NCI-H1417 (cell line): ENCODE results near the gene CDK8.
"Not testable (repeated sequence)": the region's sequence is repeated elsewhere in the genome, so short reads cannot be mapped to it uniquely, and the experiment has no call there.

ENCODE experiments used
- DNase-seq, 3 experiments: peaks; one replicate each; lab custom pipeline; 2025; lab: John Stamatoyannopoulos, UW

The CDK8 gene

DNA sequence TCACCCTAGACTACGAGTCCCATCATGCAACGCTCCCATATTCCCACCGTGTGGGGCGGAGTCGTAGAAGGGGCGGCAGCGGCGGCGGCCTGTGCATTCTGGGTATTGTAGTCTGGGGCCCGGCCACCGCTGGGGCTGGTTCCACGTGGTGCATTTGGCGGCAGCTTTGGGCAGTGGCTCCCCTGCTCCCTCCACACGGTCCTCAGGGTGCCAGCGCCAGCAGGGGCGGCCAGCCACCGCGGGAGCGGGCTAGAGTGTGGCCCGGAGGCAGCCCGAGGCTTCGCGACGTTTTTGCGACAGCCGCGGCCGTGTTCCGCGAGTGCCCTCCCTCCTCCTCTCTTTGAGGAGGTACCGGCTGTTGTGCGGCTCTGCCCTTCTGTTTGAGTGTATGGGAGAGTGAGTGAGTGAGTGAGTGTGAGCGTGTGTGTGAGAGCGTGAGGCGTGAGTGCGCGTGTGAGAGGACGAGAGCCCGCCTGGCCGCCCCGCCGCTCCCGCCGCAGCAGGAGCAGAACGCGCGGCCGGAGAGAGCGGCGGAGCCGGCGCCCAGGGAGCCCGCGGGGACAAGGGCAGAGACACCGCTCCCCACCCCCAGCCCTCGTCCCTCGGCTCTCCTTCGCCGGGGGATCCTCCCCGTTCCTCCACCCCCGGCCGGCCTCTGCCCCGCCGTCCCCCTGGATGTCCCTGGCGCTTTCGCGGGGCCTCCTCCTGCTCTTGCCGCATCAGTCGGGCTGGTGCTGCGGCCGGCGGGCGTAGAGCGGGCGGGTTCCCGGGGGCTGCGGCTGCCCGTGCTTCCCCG is at the start of gene CDK8:
Gene CDK8 (plus strand): TSS at position 343 of the 796 bp plus-strand sequence. CDS start 513 bp downstream, outside the sequence.
- peak; percentile 82 to 97 (median 92) for DNase-seq

GRCh38 chr13:26208287-26208686 is 45.6 kb upstream of the CDK8 start:
- no peak for DNase-seq

DNA sequence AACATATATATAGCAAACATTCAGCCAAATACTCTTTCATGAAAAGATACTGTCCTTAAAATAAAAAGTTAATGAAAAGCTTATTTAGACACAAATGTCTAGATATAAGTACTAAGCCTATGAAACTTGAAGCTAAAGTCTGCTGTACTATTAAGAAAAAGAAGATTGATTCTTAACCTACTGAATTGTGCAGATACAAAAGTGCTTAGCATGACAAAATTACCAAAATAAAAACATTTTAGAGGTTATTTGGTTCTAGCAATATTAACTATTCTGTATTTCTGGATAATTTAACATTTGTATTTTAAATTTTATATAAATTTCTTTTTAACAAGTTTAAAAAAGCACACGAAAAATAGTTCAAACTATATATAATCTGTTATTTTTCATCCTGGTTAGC is 40.6 kb upstream of the CDK8 start:
- no peak for DNase-seq

- no peak for DNase-seq
Measured at GRCh38 chr13:26213982-26214381, 39.9 kb upstream of the CDK8 start.

DNA sequence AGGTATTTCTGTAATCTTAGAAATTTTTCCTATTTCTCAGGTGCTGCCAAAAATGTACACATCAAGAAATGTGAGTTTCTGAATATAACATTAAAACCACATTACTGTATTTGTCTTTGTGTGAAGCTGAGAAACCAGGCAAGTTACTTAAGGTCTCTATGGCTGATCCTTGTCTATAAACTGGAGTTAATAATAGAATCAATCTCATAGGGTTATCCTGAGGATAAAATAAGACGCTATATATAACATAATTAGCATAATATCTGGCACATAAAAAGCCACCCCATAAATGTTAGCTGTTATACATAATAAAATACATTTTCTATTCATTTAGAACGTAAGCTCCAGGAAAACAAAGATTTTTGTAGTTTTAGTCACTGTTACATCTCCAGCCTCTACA is 37.9 kb upstream of the CDK8 start:
- no peak for DNase-seq

DNA sequence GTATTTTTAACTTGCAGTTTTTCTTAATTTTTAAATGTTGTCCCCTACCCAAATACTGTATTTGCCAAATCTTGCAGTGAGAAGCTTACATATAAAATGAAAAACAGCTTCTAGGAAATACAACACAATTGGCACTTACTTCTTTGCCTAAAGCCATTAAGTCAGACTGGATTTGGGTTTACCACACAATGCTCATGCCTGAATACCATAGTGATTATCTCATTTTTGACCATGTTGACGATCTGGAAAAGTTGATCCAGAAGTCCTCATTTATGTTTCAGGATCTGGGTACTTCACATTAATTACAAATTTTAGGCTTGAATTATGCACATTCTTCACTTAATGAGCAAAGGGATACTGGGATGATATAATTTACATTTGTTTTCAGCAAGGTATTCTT is 34.2 kb upstream of the CDK8 start:
- DNase-seq, result no peak

DNA sequence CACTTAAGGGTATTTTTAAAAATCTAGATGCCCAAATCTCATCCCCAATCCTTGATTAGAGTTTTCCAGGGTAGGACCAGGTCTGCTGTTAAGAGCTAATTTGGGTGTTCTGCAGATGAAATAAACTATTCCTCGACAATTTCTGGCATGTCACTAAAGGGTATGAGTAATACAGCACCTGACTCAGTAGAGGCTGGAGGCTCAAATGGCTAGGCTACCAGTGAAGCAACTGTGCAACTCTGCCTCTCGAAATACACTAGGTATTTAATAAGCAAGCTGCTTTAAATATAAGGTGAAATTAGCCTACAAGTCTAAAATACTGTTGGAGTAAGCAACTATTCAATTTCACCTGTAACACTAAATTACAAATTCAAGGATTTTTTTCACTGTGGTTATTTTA is 33.4 kb upstream of the CDK8 start:
- no peak for DNase-seq

DNA sequence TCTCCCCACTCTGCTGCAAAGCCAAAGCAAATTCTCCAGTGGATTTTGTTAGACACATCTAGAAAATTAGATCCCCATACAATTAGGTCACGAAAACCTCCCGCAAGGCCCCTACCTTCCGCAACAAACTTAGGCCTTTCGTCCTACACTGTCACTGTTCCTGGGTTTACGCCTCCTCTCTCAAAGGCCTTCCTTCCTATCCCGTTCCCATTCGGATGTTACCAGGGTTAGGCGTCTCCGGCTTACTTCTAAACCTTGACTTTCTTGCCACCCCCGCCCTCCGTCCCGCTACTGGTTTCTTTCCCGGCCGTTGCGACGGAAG is 32.6 kb upstream of the CDK8 start:
- no peak for DNase-seq

DNA sequence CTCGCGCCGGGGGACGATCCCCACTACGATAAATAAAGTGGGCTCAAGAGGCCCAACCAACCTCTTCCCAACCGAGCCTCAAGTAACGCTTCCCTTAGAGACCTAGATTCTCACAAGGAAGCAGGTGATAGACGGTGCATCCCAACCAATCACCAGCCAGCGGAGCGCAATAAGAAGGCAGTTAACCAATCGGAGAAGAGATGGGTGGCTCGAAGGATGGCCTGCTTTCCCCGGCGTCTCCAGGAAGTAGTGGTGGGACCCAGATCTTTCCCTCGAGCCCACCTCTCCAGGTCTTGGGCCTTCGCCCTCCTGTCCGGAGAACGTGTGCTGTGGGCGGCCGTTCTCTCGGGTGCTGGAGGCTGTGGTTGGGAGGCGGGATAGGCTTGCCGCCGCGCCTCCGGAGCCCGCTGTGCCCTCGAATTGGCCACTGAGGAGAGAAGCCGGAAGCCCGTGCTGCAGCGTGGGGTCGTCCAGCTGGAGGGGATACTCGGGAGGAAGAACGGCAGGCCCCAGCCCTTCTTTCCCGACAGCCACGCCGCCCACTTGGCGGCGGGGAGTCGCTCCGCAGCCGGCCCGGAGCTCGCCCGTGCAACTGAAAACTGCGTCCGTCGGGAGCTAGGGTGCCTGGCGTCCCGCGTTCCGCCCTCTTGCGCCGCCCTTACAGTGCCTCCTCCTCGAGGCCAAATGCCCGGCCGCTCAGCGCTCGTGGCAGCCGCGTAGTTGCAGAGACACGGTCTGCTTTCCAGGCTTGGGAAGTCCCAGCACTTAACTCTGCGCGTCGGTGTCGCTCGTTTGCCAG is 32.0 kb upstream of the CDK8 start, which contains the start of gene RNF6:
Gene RNF6 (minus strand): TSS at position 594 of the 799 bp plus-strand sequence. CDS start 2,665 bp downstream, outside the sequence.
- peak; percentile 87 to 96 (median 90) for DNase-seq

GRCh38 chr13:26222520-26223046 is 31.3 kb upstream of the CDK8 start:
- DNase-seq, result no peak

DNA sequence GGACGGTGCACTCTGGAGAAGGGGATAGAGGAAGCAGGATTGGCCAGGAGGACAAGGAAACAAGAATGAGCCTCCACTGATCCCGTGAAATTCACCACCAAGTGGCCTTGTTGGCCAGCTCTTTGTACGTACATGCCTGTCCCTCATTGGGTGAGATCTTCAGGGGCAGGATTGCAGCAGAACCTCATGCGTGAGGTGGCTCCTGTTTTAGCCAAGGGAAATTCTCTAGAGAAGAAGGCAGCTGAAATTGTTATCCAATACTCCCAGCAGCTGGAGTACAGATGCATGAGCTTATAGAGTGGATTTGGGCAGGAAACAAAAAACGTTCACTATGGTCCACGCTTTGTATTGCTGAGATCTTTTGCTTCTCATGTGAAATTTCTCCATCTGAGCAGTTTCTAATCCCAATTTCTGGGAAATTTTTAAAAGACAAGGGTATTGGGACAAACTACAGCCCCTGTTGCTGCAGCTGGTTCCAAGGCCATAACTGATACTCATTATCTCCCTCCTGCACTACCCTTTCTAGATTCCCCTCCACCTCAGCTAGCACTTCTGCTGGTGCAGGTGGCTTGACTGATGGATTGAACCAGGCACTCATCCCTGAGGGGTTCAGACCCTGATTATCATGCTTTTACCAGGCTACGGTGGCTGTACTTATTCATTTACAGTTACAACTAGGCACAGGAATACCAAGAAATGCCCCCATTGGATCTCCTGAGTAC is 27.9 kb upstream of the CDK8 start:
- DNase-seq, result no peak

DNA sequence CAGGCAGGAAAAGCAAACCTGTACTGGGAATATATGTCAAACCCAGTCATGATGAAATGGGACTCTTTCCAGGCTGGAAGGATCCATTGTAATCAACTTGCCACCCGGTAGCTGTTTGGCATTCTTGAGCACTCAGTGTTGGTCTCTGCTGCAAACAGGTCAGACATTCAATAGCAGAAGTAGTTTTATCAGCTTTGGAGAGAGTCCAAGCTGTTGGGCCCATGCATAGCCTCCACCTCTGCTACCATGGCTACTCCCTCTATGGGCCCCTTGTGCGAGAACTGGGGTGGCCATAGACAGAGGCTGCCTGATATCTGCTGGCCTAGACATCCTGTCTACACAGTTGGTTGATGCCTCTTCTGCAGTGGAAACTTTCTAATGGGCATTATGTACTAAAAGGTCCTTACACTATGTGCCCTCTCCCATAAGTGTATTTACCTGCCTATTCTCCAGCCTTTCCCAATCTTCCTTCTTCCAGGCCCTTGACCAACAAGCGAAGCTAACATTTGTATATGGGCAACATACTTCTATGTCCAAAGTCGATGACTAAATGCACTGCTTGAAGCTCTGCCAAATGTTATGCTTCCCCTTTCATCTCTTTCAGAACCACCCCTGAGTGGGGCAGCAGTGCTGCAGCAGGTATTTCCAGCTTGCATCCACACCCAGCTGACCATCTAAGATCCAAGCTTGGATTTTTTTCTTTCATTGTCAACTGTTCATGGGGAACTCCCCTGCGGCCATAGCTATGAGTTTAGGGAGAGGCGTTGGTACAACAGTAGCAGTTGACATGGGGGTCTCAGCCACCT is 26.6 kb upstream of the CDK8 start:
- DNase-seq, result no peak

GRCh38 chr13:26228096-26228495 is 25.8 kb upstream of the CDK8 start:
- DNase-seq, result no peak

GRCh38 chr13:26229080-26229615 is 24.8 kb upstream of the CDK8 start:
- DNase-seq, result no peak

DNA sequence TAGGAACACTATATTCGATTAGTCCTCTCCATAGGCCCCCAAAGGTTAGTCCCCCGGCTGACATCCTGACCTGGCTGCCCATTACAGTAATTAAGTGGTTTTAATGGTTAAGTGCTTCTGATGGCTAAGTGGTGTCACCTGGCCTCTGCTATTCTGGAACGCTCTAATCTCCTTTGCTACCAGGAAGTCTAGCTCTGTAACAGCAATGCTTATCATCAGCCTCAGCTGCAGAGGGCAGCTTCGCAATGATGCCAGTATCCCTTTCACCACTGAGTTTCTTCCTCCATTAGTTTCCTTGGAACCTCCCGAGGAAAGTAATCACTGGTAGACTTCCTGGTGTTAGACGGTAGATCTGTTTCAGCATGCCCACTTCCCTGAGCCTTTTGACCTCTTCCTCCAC is 23.2 kb upstream of the CDK8 start:
- DNase-seq, result peak in 1 of 3 experiments; percentile 42

DNA sequence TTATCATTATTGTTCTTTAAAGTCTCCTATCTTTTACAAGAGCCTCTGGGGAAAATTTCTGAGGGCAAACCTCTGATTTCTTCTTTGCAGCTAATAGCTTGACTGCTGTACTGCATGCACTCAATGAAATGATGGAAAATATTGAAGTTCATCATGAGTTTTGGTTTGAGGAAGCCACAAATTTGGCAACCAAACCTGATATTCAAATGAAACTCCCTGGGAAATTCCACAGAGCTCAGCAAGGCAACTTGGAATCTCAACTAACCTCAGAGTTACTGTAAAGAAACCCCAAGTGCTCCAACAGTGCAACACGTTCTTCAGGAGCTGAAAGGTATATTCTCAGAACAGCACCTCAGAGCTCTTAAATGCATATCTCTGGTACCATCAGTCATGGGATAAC is 17.6 kb upstream of the CDK8 start:
- DNase-seq, result no peak

- no peak for DNase-seq
Measured at GRCh38 chr13:26246154-26246553, 7.8 kb upstream of the CDK8 start.

GRCh38 chr13:26247011-26247410 is 6.9 kb upstream of the CDK8 start:
- no peak for DNase-seq

DNA sequence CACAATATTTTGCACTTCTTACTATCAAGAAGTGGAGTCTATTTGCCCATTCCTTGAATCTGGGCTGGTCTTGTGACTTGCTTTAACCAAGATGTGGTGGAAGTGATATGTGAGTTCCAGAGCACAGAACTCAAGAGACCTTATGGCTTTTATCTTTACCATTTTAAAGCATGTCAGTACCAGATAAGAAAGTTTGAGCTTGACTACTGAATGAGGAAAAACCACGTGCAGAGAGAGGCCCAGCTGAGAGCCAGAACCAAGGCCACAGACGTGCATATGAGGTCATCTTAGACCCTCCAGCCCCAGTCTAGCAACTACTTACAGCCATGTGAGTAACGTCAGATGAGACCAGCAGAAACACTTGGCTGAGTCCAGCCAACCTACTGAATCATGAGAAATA is 6.3 kb upstream of the CDK8 start:
- no peak for DNase-seq

DNA sequence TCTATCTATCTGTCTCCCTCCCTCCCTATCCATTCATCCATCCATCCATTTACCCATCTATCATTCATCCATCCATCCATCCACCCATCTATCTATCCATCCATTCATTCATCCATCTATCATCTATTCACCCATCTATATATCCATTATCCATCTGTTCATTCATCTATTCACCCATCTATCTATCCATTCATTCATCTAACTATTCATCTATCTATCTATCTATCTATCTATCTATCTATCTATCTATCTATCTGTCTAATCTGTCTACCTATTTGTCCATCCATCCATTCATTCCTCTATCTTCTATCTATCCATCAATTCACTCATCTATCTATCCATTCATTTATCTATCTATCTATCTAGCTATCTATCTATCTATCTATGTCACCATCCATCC is 4.4 kb upstream of the CDK8 start:
- no peak for DNase-seq

GRCh38 chr13:26252006-26252405 is 1.9 kb upstream of the CDK8 start:
- DNase-seq, result not testable (repeated sequence)
